H1 (cell line): Measurements from ENCODE around the gene CLEC2D. TPM values are rescaled to one million over a fixed set of nuclear protein-coding genes. Genes with fewer than 3 reads are reported as not detected.

ENCODE experiments used
- ASH2L ChIP-seq: fragments of 200-600, 300-600 bp; sonication (generic); IDR thresholded peaks from one replicate; pipeline ENCODE4 v1.7.1; 2017; ENCODE audit warnings: low read length
- BCL11A ChIP-seq, 2 experiments: IDR thresholded peaks; one replicate each; pipeline ENCODE4 v1.6.1; 2011; ENCODE audit warnings: low read depth in 2 of 2, low read length in 2 of 2, mild to moderate bottlenecking in 2 of 2
- CBX8 ChIP-seq: fragments of 300-800, 300-1000 bp; sonication (generic); IDR thresholded peaks from 2 replicates; pipeline ENCODE4 v1.7.1; 2016; ENCODE audit warnings: low read depth, low read length, borderline replicate concordance
- HDAC2 ChIP-seq, 2 experiments: fragments of 300-600 bp in 1 of 2; sonication (generic) in 1 of 2; IDR thresholded peaks; 2 replicates each; pipeline ENCODE4 v1.6.1; 2011 to 2012; ENCODE audit warnings: low read depth in 2 of 2, low read length in 2 of 2, mild to moderate bottlenecking in 2 of 2, moderate library complexity in 2 of 2, borderline replicate concordance in 1 of 2, inconsistent platforms in 1 of 2
- NRF1 ChIP-seq: IDR thresholded peaks from 2 replicates; pipeline ENCODE4 v1.6.1; 2011; ENCODE audit warnings: mild to moderate bottlenecking, low read depth, low read length, improper control_type of control experiment
- RXRA ChIP-seq: IDR thresholded peaks from 2 replicates; pipeline ENCODE4 v1.6.1; 2011; ENCODE audit warnings: low read depth, mild to moderate bottlenecking, low read length, moderate library complexity; ENCODE audit not compliant: insufficient read depth
- TBP ChIP-seq: IDR thresholded peaks from 2 replicates; pipeline ENCODE4 v1.6.1; 2011; ENCODE audit warnings: low read depth, low read length, improper control_type of control experiment
- polyA plus RNA-seq, 7 experiments: library from polyadenylated mRNA; depleted of rRNA in 3 of 7; stranded (reverse) in 5 of 7; unstranded in 2 of 7; fragments of >200 nt in 5 of 7; fragments of 200-250 nt in 2 of 7; gene quantifications; 1 replicate in 5 of 7; 2 replicates in 1 of 7; 4 replicates in 1 of 7; pipeline versions ENCODE4 v1.2.1 to v1.2.3, GENCODE V29; 2011 to 2013; ENCODE audit warnings: missing spikeins in 2 of 7, mixed read lengths in 2 of 7
- total RNA-seq: library from RNA; stranded (reverse); fragmentation: NEBNext Ultra II Directional; extraction: Animal tissue kit (Norgen Biotek cat#: 25700); gene quantifications from 2 replicates; pipeline ENCODE4 v1.2.1, GENCODE V29; 2021
- TF ChIP-seq, protein P1 (sequence below): IDR thresholded peaks from 2 replicates; pipeline ENCODE4 v1.6.1; 2012; ENCODE audit warnings: inconsistent platforms

CLEC2D gene
- total and polyA plus RNA-seq, 2 of the 8 experiments (the other 6 are each of a cell fraction or from before 2014, with no cell fraction given), result 4.2 to 6.2 TPM

DNA sequence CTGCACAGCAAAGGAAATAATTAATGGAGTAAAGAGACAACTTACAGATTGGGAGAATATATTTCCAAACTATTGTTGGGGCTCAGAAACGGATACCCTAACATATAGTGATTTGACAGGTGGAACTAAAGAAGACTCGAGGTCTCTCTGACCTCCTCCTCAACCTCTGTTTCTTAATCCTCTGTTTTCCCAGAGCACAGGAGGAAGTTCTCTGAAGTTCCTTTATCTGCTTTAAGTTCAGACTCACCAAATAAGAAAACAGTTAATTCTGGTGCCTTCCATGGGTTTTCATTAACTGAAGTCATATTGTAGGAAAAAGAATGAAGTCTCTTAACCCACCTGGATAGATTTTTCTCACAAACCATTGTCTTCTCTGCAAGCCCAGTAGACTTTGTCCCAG lies 29.2 kb downstream of the CLEC2D start (continued):
- TF ChIP-seq NRF1 (no peak), TBP (no peak), BCL11A (IDR thresholded peaks at IDR 0.05; ENCODE audit: low read depth in 2 of 2, low read length in 2 of 2) (no peak), RXRA (no peak), ASH2L (no peak), HDAC2 (IDR thresholded peaks at IDR 0.05; ENCODE audit: borderline replicate concordance in 1 of 2, low read depth in 2 of 2, low read length in 2 of 2) (no peak), CBX8 (no peak)
- TF ChIP-seq, protein P1, sequence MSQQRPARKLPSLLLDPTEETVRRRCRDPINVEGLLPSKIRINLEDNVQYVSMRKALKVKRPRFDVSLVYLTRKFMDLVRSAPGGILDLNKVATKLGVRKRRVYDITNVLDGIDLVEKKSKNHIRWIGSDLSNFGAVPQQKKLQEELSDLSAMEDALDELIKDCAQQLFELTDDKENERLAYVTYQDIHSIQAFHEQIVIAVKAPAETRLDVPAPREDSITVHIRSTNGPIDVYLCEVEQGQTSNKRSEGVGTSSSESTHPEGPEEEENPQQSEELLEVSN, result no peak
